ENCODE measurements around the gene ATP9A. TPM values are rescaled to one million over a fixed set of nuclear protein-coding genes. Genes with fewer than 3 reads are reported as not detected.

The ATP9A gene
- total RNA-seq, 1 experiment from 2014 or later: 18.6 TPM

DNA sequence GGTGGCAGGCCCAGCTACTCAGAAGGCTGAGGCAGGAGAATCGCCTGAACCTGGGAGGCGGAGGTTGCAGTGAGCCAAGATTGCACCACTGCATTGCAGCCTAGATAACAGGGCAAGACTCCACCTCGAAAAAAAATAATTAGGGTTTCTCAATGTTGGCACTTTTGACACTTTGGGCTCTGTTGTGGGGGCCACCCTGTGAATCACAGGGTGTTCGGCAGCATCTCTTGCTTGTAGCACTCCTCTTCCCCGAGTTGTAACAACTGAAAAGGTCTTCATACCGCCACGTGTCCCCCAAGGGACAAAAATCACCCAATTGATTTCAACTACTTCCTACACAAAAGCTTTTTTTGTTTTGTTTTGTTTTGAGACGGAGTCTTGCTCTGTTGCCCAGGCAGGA lies 172.4 kb downstream of the ATP9A start:
- Histone ChIP-seq H3K4me1 (replicated peaks; ENCODE audit: insufficient read depth) (peaks cover 10% of the 10 kb centered on the region), H2AFZ (no peak overlapping the region), H3F3A (ENCODE audit: insufficient read depth, low read depth) (no peaks in the 10 kb centered on the region), H3K27ac (no peak overlapping the region), H3K9me2 (ENCODE audit: insufficient read depth) (no peaks in the 10 kb centered on the region), H4K20me1 (ENCODE audit: insufficient read depth) (no peaks in the 10 kb centered on the region), H3K4me2 (no peak overlapping the region), H3K79me2 (ENCODE audit: low read depth) (no peaks in the 10 kb centered on the region), H3K36me3 (ENCODE audit: low read depth) (no peaks in the 10 kb centered on the region), H3K9me3 (ENCODE audit: insufficient read depth, low read depth) (no peaks in the 10 kb centered on the region), H3K4me3 (no peak overlapping the region), H3K27me3 (ENCODE audit: insufficient read depth, low read depth) (no peaks in the 10 kb centered on the region)
- no TSS peak for BruUV-seq (replicated peaks)
- TF ChIP-seq EZH2 (IDR thresholded peaks at IDR 0.05; ENCODE audit: low read depth): no peak
- TF ChIP-seq, protein P1, sequence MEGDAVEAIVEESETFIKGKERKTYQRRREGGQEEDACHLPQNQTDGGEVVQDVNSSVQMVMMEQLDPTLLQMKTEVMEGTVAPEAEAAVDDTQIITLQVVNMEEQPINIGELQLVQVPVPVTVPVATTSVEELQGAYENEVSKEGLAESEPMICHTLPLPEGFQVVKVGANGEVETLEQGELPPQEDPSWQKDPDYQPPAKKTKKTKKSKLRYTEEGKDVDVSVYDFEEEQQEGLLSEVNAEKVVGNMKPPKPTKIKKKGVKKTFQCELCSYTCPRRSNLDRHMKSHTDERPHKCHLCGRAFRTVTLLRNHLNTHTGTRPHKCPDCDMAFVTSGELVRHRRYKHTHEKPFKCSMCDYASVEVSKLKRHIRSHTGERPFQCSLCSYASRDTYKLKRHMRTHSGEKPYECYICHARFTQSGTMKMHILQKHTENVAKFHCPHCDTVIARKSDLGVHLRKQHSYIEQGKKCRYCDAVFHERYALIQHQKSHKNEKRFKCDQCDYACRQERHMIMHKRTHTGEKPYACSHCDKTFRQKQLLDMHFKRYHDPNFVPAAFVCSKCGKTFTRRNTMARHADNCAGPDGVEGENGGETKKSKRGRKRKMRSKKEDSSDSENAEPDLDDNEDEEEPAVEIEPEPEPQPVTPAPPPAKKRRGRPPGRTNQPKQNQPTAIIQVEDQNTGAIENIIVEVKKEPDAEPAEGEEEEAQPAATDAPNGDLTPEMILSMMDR (conservative IDR thresholded peaks at IDR 0.05): no peak
- no peak for DNase-seq
- intact Hi-C loops (cut with micrococcal nuclease; ENCODE audit: unreplicated experiment): loop anchor here (1.0 kb wide), 4 partner anchors 209 to 608 kb away; no protein-coding TSS in a partner anchor
- ChIA-PET CTCF (interaction anchor here (0.7 to 2.0 kb wide), 4 partner anchors 159 to 608 kb away, joined by 3 to 21 read pairs (median 8); no protein-coding TSS in a partner anchor), POLR2A (ENCODE audit: unreplicated experiment) (no interaction called here)

DNA sequence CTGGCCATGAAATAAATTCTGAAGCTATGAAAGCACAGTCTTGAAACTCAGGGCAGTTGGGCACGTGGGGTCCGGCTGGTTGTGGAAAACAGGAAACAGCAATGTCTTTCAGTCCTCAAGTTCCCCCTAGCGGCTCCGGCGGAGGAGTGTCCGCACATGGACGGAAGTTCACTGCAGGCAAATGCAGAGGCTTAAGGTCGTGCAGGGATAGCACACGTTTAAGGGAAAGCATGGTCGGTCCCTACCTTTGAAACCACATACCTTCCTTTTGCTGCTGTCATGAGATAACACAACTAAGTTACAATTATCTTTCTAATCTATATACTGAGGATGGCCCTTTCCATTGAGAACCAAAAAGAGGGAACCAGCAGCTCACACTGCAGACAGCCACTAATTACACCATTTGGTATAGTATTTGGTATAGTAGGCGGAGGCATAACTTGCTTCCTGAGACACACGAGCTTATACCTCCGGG lies 173.1 kb downstream of the ATP9A start:
- Histone ChIP-seq H3K9me3 (ENCODE audit: insufficient read depth, low read depth) (no peaks in the 10 kb centered on the region), H3K79me2 (ENCODE audit: low read depth) (no peaks in the 10 kb centered on the region), H3K4me2 (peak overlapping the region; percentile 43), H3K9me2 (ENCODE audit: insufficient read depth) (no peaks in the 10 kb centered on the region), H3K27me3 (ENCODE audit: insufficient read depth, low read depth) (no peaks in the 10 kb centered on the region), H3F3A (ENCODE audit: insufficient read depth, low read depth) (no peaks in the 10 kb centered on the region), H3K4me3 (no peak overlapping the region), H3K36me3 (ENCODE audit: low read depth) (no peaks in the 10 kb centered on the region), H3K27ac (no peak overlapping the region), H4K20me1 (ENCODE audit: insufficient read depth) (no peaks in the 10 kb centered on the region), H3K4me1 (replicated peaks; ENCODE audit: insufficient read depth) (peaks cover 10% of the 10 kb centered on the region), H2AFZ (no peak overlapping the region)
- BruUV-seq (replicated peaks): no TSS peak
- ChIA-PET CTCF (interaction anchor here (0.7 to 2.0 kb wide), 9 partner anchors 20 to 636 kb away, joined by 3 to 21 read pairs (median 4); partner anchors contain the start of gene NFATC2), POLR2A (ENCODE audit: unreplicated experiment) (interaction anchor here (0.6 kb wide), 1 partner anchor 9 kb away, joined by 7 read pairs; no protein-coding TSS in a partner anchor)
- intact Hi-C loops (cut with micrococcal nuclease; ENCODE audit: unreplicated experiment): loop anchor here (1.0 kb wide), 4 partner anchors 209 to 608 kb away; no protein-coding TSS in a partner anchor
- TF ChIP-seq, protein P1 (conservative IDR thresholded peaks at IDR 0.05): peak; percentile 93
- no peak for TF ChIP-seq EZH2 (IDR thresholded peaks at IDR 0.05; ENCODE audit: low read depth)
- DNase-seq: peak; percentile 71 to 79

DNA sequence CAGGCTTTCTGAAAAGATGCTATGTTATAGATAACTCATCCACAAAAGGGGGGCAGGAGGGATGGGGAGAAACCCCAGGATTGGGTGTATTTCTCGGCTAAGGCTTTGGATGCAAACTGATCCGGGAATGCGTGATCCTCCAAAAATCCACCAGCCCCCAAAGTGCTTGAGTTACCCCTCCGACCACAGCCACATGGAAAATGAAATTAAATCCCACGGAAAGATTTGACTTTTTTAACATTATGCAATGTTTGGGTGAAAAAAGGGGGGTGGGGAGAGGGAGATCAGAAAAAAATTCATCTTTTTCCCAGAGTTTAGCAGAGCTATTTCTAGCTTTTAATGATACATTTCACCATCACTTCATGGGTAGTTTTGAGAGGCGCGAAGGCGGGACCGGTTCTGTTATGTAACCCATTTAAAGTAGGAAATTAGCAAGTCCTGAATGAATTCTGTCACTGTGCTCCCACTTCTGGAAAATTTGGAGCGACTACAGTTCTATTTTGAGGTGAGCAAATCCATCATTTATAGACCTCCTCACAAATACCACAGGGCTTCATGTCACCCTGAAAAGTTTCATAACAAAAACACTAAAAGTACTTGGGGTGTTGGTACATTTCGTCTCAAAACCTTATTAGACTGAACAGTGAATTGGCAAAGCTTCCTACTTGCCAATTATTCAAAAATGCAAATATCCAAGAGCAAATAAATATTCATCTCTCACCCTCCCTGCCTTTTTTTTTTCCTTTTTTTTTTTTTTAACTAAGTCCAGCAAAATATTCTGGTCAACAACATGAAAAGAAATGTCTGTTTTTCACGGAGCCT lies 173.7 kb downstream of the ATP9A start:
- POLR2A ChIA-PET (ENCODE audit: unreplicated experiment): interaction anchor here (0.6 kb wide), 1 partner anchor 8 kb away, joined by 7 read pairs; no protein-coding TSS in a partner anchor
- TF ChIP-seq, protein P1 (conservative IDR thresholded peaks at IDR 0.05): no peak
- no peak for TF ChIP-seq EZH2 (IDR thresholded peaks at IDR 0.05; ENCODE audit: low read depth)
- CTCF ChIA-PET: interaction anchor here (0.6 to 2.0 kb wide), 11 partner anchors 21 to 635 kb away, joined by 3 to 21 read pairs (median 4); partner anchors contain the start of gene NFATC2
- intact Hi-C loops (cut with micrococcal nuclease; ENCODE audit: unreplicated experiment): loop anchor here (1.0 kb wide), 4 partner anchors 208 to 607 kb away; no protein-coding TSS in a partner anchor
- Histone ChIP-seq H3K4me3 (no peak overlapping the region), H3K79me2 (ENCODE audit: low read depth) (no peaks in the 10 kb centered on the region), H3K9me2 (ENCODE audit: insufficient read depth) (no peaks in the 10 kb centered on the region), H3F3A (ENCODE audit: insufficient read depth, low read depth) (no peaks in the 10 kb centered on the region), H3K4me1 (replicated peaks; ENCODE audit: insufficient read depth) (peaks cover 10% of the 10 kb centered on the region), H4K20me1 (ENCODE audit: insufficient read depth) (no peaks in the 10 kb centered on the region), H3K36me3 (ENCODE audit: low read depth) (no peaks in the 10 kb centered on the region), H3K27ac (no peak overlapping the region), H3K27me3 (ENCODE audit: insufficient read depth, low read depth) (no peaks in the 10 kb centered on the region), H3K4me2 (peak overlapping the region; percentile 43), H3K9me3 (ENCODE audit: insufficient read depth, low read depth) (no peaks in the 10 kb centered on the region), H2AFZ (no peak overlapping the region)
- no TSS peak for BruUV-seq (replicated peaks)
- DNase-seq: no peak
